IMR-90 (cell line): ENCODE measurements around the gene TSKU. TPM values are rescaled to one million over a fixed set of nuclear protein-coding genes. Genes with fewer than 3 reads are reported as not detected.
"Not testable (repeated sequence)": the region's sequence is repeated elsewhere in the genome, so short reads cannot be mapped to it uniquely, and the experiment has no call there.

ENCODE experiments used
- ATAC-seq: fragments of 200-7000 bp; cut with Tn5 transposase; 2 replicates; pipeline ENCODE4 v1.9.1; 2020; ENCODE audit warnings: low read depth, mild to moderate bottlenecking, moderate library complexity
- BruUV-seq: library from RNA; stranded (reverse); fragments of 400-500 nt; replicated peaks from 2 replicates; lab custom pipeline; 2021; lab: Mats Ljungman, UMichigan
- CTCF ChIA-PET: fragments of 300-600 bp; formaldehyde crosslinking; extraction: SDS; loops from one replicate; lab custom pipeline; 2021; ENCODE audit warnings: antibody characterized with exemption; lab: Yijun Ruan, JAX
- POLR2A ChIA-PET: fragments of 300-600 bp; sonication (Branson Sonifier 250); formaldehyde crosslinking; loops from one replicate; lab custom pipeline; 2022; ENCODE audit warnings: antibody characterized with exemption; ENCODE audit not compliant: unreplicated experiment; lab: Charles Lee
- DNase-seq: peaks from one replicate; pipeline ENCODE4 v3.0.0; 2013
- H2AFZ ChIP-seq: replicated peaks from 2 replicates; pipeline ENCODE3; 2013; ENCODE audit warnings: low read length, mild to moderate bottlenecking; ENCODE audit not compliant: poor library complexity
- H2AK5ac ChIP-seq: 2 replicates; pipeline ENCODE4 v1.6.1; 2013; ENCODE audit warnings: low read depth, low read length, inconsistent platforms
- H2AK9ac ChIP-seq: replicated peaks from 2 replicates; pipeline ENCODE3; 2013; ENCODE audit warnings: mild to moderate bottlenecking, low read depth, low read length, moderate library complexity; ENCODE audit not compliant: poor library complexity
- H2BK120ac ChIP-seq: 2 replicates; pipeline ENCODE4 v1.6.1; 2013; ENCODE audit warnings: low read depth, low read length, inconsistent platforms
- H2BK15ac ChIP-seq: 3 replicates; pipeline ENCODE4 v1.6.1; 2013; ENCODE audit warnings: low read depth, low read length, inconsistent platforms
- H2BK20ac ChIP-seq: 2 replicates; pipeline ENCODE4 v1.6.1; 2013; ENCODE audit warnings: low read depth, mild to moderate bottlenecking, inconsistent platforms, low read length, moderate library complexity
- H2BK5ac ChIP-seq: 2 replicates; pipeline ENCODE4 v1.6.1; 2013; ENCODE audit warnings: mild to moderate bottlenecking, low read depth, low read length, inconsistent platforms; ENCODE audit not compliant: poor library complexity, severe bottlenecking
- H3K14ac ChIP-seq: replicated peaks from 2 replicates; pipeline ENCODE4 v1.6.1; 2013; ENCODE audit warnings: low read depth, low read length, inconsistent platforms
- H3K18ac ChIP-seq: 2 replicates; pipeline ENCODE4 v1.6.1; 2013; ENCODE audit warnings: low read depth, low read length, control low read depth
- H3K23ac ChIP-seq: 2 replicates; pipeline ENCODE4 v1.6.1; 2013; ENCODE audit warnings: low read depth, low read length, inconsistent platforms
- H3K27ac ChIP-seq: 2 replicates; pipeline ENCODE4 v1.5.1; 2013; ENCODE audit warnings: mild to moderate bottlenecking, control low read depth, low read length; ENCODE audit not compliant: insufficient read depth
- H3K27me3 ChIP-seq: 2 replicates; pipeline ENCODE4 v1.6.1; 2013; ENCODE audit warnings: low read length; ENCODE audit not compliant: control insufficient read depth, insufficient read depth
- H3K36me3 ChIP-seq: 2 replicates; pipeline ENCODE4 v1.6.1; 2013; ENCODE audit warnings: low read length, mixed read lengths; ENCODE audit not compliant: control insufficient read depth, insufficient read depth
- H3K4ac ChIP-seq: 2 replicates; pipeline ENCODE4 v1.6.1; 2013; ENCODE audit warnings: low read depth, low read length, inconsistent platforms
- H3K4me1 ChIP-seq: 2 replicates; pipeline ENCODE4 v1.6.1; 2013; ENCODE audit warnings: low read length, mixed read lengths; ENCODE audit not compliant: control insufficient read depth, insufficient read depth
- H3K4me2 ChIP-seq: 2 replicates; pipeline ENCODE4 v1.6.1; 2013; ENCODE audit warnings: low read depth, mild to moderate bottlenecking, control low read depth, low read length, moderate library complexity
- H3K4me3 ChIP-seq: 2 replicates; pipeline ENCODE4 v1.5.1; 2013; ENCODE audit warnings: low read depth, mild to moderate bottlenecking, control low read depth, low read length, moderate library complexity; ENCODE audit not compliant: insufficient read depth
- H3K56ac ChIP-seq: 2 replicates; pipeline ENCODE4 v1.6.1; 2013; ENCODE audit warnings: low read length, inconsistent platforms; ENCODE audit not compliant: insufficient read depth; ENCODE audit errors: extremely low read depth
- H3K79me1 ChIP-seq, 2 experiments: 2 replicates each; pipeline ENCODE4 v1.6.1; 2013; ENCODE audit warnings: low read length in 2 of 2, inconsistent platforms in 1 of 2, low read depth in 1 of 2
- H3K9ac ChIP-seq: 2 replicates; pipeline ENCODE4 v1.6.1; 2013; ENCODE audit warnings: low read depth, low read length, control low read depth
- H3K9me1 ChIP-seq: 2 replicates; pipeline ENCODE4 v1.6.1; 2013; ENCODE audit warnings: low read length, inconsistent platforms; ENCODE audit not compliant: insufficient read depth
- H3K9me3 ChIP-seq: 2 replicates; pipeline ENCODE4 v1.6.1; 2013; ENCODE audit warnings: low read length; ENCODE audit not compliant: control insufficient read depth, insufficient read depth
- H4K20me1 ChIP-seq: 2 replicates; pipeline ENCODE4 v1.6.1; 2013; ENCODE audit warnings: low read length, inconsistent platforms; ENCODE audit not compliant: insufficient read depth
- H4K5ac ChIP-seq: 2 replicates; pipeline ENCODE4 v1.6.1; 2013; ENCODE audit warnings: mild to moderate bottlenecking, low read depth, low read length, control low read depth
- H4K8ac ChIP-seq, 2 experiments: 2 replicates each; pipeline ENCODE4 v1.6.1; 2013; ENCODE audit warnings: low read depth in 2 of 2, low read length in 2 of 2, control low read depth in 1 of 2, inconsistent platforms in 1 of 2
- H4K91ac ChIP-seq: 2 replicates; pipeline ENCODE4 v1.6.1; 2013; ENCODE audit warnings: low read depth, low read length, inconsistent platforms; ENCODE audit not compliant: insufficient read depth
- dilution Hi-C: fragments of 300-500 bp; cut with HindIII; formaldehyde crosslinking; loops from one replicate; pipeline ENCODE4 v1.14.3; 2018; ENCODE audit warnings: low sequenced_read_pairs; ENCODE audit not compliant: unreplicated experiment
- in situ Hi-C: fragments of 300-500 bp; cut with MboI; formaldehyde crosslinking; loops from 3 replicates; pipeline ENCODE4 v1.14.3; 2019; ENCODE audit warnings: low sequenced_read_pairs, inconsistent platforms, mixed read lengths
- intact Hi-C: fragments of 100-400 bp; cut with micrococcal nuclease; formaldehyde crosslinking; loops from 2 replicates; pipeline ENCODE4 v1.10.0; 2022
- polyA plus RNA-seq, 3 experiments: library from polyadenylated mRNA; depleted of rRNA; stranded (reverse); fragments of >200 nt; gene quantifications; 2 replicates each; pipeline ENCODE4 v1.2.3, GENCODE V29; 2012; ENCODE audit warnings: low replicate concordance in 1 of 3
- total RNA-seq: library from RNA; depleted of rRNA; stranded (reverse); fragments of >200 nt; gene quantifications from 2 replicates; pipeline ENCODE4 v1.2.3, GENCODE V29; 2012

Gene TSKU
- total and polyA plus RNA-seq, 2 of the 4 experiments (the other 2 are of a cell fraction) = 6.8 to 26.6 TPM

DNA sequence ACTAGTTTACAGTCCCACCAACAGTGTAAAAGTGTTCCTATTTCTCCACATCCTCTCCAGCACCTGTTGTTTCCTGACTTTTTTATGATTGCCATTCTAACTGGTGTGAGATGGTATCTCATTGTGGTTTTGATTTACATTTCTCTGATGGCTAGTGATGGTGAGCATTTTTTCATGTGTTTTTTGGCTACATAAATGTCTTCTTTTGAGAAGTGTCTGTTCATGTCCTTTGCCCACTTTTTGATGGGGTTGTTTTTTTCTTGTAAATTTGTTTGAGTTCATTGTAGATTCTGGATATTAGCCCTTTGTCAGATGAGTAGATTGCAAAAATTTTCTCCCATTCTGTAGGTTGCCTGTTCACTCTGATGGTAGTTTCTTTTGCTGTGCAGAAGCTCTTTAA, 43.8 kb downstream of the TSKU start:
- H3K56ac ChIP-seq, H2AK9ac ChIP-seq, H4K20me1 ChIP-seq, H2BK15ac ChIP-seq, H3K4ac ChIP-seq, dilution Hi-C loops, H3K4me1 ChIP-seq, H3K27ac ChIP-seq, POLR2A ChIA-PET, in situ Hi-C loops, H3K9me1 ChIP-seq, H3K79me1 ChIP-seq, DNase-seq, H3K23ac ChIP-seq, H3K14ac ChIP-seq, H2BK5ac ChIP-seq, H4K8ac ChIP-seq, H3K4me2 ChIP-seq, ATAC-seq, H2AK5ac ChIP-seq, H3K9ac ChIP-seq, intact Hi-C loops, H3K4me3 ChIP-seq, H2BK120ac ChIP-seq, H3K9me3 ChIP-seq, H4K5ac ChIP-seq, H3K18ac ChIP-seq, H3K36me3 ChIP-seq, H4K91ac ChIP-seq, H2BK20ac ChIP-seq, BruUV-seq, H2AFZ ChIP-seq, CTCF ChIA-PET: not testable (repeated sequence)
- peaks cover 21% of the 10 kb centered on the region for H3K27me3 ChIP-seq
